NK-92 treated with Interleukin-12 subunit alpha and Interleukin-12 subunit beta, amount 100 ng/mL, for 24 hours (cell line): ENCODE results near the gene MXD4.

Experiments
- DNase-seq: peaks from one replicate; lab custom pipeline; 2025; lab: John Stamatoyannopoulos, UW

Gene MXD4

GRCh38 chr4:2261853-2262144 is at the start of gene MXD4:
Gene MXD4, minus strand, starts transcription at chr4:2262109. Its CDS starts 129 bp downstream, at chr4:2261980.
- DNase-seq: no peak

GRCh38 chr4:2306773-2307410 is 45.0 kb upstream of the MXD4 start:
- no peak for DNase-seq

GRCh38 chr4:2305766-2306501 is 44.0 kb upstream of the MXD4 start:
- no peak for DNase-seq

- DNase-seq: no peak
Observed at GRCh38 chr4:2304877-2305561, 43.1 kb upstream of the MXD4 start.

GRCh38 chr4:2304321-2304876 is 42.5 kb upstream of the MXD4 start:
- DNase-seq: no peak

- DNase-seq: no peak
Observed at GRCh38 chr4:2303686-2304320, 41.9 kb upstream of the MXD4 start.

GRCh38 chr4:2303121-2303685 is 41.3 kb upstream of the MXD4 start:
- no peak for DNase-seq

GRCh38 chr4:2302387-2303119 is 40.6 kb upstream of the MXD4 start:
- no peak for DNase-seq

- no peak for DNase-seq
Observed at GRCh38 chr4:2301806-2302205, 39.9 kb upstream of the MXD4 start.

GRCh38 chr4:2301225-2301642 is 39.3 kb upstream of the MXD4 start:
- no peak for DNase-seq

GRCh38 chr4:2300431-2301224 is 38.7 kb upstream of the MXD4 start:
- no peak for DNase-seq

GRCh38 chr4:2299794-2300193 is 37.9 kb upstream of the MXD4 start:
- DNase-seq: no peak

GRCh38 chr4:2298532-2298991 is 36.7 kb upstream of the MXD4 start:
- DNase-seq: no peak

- DNase-seq: no peak
Observed at GRCh38 chr4:2297606-2298531, 36.0 kb upstream of the MXD4 start.

GRCh38 chr4:2296631-2297601 is 35.0 kb upstream of the MXD4 start:
- no peak for DNase-seq

- DNase-seq: no peak
Observed at GRCh38 chr4:2295900-2296442, 34.1 kb upstream of the MXD4 start.

- no peak for DNase-seq
Observed at GRCh38 chr4:2295500-2295899, 33.6 kb upstream of the MXD4 start.

GRCh38 chr4:2292646-2293108 is 30.8 kb upstream of the MXD4 start:
- no peak for DNase-seq
